Measurements from ENCODE around the gene BNIPL.

DNA sequence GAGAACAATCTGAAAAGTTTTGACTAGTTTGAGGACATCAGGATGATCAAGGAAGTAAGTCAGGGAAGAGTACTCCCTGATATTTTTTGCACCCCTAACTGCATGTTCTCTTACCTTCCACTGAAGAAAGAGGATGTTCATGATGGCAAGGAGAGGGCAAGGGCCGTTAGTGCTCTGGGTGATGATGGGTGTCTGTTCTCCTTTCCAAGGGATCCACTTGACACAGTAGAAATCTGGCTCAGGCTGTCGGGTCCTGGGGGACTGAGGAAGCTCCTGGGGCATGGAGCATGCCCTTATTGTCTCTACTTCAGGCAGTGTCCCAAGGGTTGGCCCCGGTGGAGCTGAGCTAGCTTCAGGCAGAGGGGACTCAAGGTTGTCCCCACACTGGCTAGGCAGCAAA is 34.3 kb upstream of the BNIPL start:
- TF ChIP-seq EZH2 (IDR thresholded peaks at IDR 0.05; ENCODE audit: low read length), result no peak
- TF ChIP-seq, protein P1, sequence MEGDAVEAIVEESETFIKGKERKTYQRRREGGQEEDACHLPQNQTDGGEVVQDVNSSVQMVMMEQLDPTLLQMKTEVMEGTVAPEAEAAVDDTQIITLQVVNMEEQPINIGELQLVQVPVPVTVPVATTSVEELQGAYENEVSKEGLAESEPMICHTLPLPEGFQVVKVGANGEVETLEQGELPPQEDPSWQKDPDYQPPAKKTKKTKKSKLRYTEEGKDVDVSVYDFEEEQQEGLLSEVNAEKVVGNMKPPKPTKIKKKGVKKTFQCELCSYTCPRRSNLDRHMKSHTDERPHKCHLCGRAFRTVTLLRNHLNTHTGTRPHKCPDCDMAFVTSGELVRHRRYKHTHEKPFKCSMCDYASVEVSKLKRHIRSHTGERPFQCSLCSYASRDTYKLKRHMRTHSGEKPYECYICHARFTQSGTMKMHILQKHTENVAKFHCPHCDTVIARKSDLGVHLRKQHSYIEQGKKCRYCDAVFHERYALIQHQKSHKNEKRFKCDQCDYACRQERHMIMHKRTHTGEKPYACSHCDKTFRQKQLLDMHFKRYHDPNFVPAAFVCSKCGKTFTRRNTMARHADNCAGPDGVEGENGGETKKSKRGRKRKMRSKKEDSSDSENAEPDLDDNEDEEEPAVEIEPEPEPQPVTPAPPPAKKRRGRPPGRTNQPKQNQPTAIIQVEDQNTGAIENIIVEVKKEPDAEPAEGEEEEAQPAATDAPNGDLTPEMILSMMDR (optimal IDR thresholded peaks at IDR 0.05 in 1 of 3, IDR thresholded peaks at IDR 0.05 in 1 of 3, conservative IDR thresholded peaks at IDR 0.05 in 1 of 3; ENCODE audit: extremely low read depth in 1 of 3, insufficient read depth in 2 of 3, low read length in 3 of 3), result no peak

Data from keratinocyte (primary cell).